GM18951 (cell line): ENCODE data around the gene SPPL2B.

ENCODE experiments used
- POLR2A ChIP-seq: IDR thresholded peaks from 4 replicates; pipeline ENCODE4 v1.6.1; 2011; ENCODE audit warnings: mild to moderate bottlenecking; ENCODE audit not compliant: insufficient read length, insufficient read depth; ENCODE audit errors: extremely low read depth
- in situ Hi-C: fragments of 300-500 bp; cut with MboI; formaldehyde crosslinking; loops from one replicate; pipeline ENCODE4 v1.12.0; 2022; ENCODE audit warnings: low sequenced_read_pairs, mixed read lengths, inconsistent platforms; ENCODE audit not compliant: unreplicated experiment

The SPPL2B gene

DNA sequence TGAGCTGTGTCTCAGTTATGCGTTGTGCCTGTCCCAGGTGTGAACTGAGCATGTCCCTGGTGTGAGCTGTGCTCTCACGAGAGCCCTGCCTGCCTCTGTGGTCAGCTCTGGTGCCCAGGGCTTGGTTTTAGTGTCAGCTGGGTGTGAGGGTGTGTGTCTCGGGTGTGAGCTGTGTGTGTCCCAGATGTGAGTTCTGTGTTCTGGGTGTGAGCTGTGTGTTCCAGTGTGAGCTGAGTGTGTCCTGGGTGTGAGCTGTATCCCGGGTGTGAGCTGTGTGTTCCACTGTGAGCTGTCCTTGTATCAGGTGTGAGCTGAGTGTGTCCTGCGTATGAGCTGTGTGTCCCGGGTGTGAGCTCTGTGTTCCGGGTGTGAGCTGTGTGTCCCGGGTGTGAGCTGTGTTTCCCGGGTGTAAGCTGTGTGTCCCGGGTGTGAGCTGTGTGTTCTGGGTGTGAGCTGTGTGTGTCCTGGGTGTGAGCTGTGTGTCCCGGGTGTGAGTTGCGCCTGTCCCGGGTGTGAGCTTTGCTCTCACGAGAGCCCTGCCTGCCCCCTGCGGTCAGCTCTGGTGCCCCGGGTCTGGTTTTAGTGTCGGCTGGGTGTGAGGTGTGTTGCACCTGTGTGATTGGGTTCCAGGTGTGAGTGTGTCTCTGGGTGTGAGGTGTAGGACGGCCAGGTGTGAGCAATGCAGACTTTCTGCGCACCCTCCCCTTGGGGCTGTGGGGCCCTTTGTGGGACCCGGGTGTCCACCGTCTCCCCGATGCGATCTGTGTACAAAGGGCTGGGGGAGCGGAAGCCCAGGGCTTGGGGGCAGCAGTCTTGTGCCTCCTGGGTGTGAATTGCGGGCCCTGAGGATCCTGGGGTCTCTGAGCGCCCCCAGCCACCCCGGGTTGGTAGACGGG, 39.4 kb upstream of the SPPL2B start:
- no peak for TF ChIP-seq POLR2A
- in situ Hi-C loops = loop anchor here (25.0 kb wide), 1 partner anchor 323 kb away; no protein-coding TSS in a partner anchor

DNA sequence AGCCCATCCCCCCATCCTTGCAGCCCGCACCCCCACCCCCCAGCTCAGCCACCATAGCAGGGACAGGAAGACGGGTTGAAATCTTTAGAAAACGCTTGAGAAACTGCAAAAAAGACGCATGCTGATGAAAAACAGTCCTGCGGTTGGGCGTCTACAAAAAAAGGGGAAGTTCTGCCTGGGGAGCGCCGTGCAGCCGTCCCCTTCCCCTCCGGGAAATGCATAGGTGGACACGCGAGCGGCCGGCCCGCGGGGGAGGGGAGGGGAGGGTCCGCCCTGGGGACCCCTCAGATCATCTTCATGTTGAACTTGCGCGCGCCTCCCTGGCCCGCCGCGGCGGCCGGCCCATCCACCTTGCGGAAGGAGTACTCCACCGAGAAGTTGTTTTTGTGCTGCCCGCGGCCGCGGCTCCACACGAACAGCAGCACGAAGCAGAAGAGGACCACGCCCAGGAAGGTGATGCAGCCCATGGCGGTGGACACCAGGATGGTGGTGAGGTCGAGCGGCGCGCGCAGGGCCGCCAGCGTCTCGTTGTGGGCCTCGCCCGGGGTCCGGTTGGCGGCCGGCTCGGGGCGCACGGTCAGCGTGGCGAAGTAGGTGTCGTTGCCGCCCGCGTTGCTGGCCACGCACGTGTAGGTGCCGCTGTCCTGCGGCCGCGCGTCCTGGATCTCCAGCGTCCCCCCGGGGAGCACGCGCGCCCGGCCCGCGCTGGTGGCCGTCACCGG, 38.6 kb upstream of the SPPL2B start:
- no peak for TF ChIP-seq POLR2A
- in situ Hi-C loops = loop anchor here (25.0 kb wide), 1 partner anchor 322 kb away; no protein-coding TSS in a partner anchor

DNA sequence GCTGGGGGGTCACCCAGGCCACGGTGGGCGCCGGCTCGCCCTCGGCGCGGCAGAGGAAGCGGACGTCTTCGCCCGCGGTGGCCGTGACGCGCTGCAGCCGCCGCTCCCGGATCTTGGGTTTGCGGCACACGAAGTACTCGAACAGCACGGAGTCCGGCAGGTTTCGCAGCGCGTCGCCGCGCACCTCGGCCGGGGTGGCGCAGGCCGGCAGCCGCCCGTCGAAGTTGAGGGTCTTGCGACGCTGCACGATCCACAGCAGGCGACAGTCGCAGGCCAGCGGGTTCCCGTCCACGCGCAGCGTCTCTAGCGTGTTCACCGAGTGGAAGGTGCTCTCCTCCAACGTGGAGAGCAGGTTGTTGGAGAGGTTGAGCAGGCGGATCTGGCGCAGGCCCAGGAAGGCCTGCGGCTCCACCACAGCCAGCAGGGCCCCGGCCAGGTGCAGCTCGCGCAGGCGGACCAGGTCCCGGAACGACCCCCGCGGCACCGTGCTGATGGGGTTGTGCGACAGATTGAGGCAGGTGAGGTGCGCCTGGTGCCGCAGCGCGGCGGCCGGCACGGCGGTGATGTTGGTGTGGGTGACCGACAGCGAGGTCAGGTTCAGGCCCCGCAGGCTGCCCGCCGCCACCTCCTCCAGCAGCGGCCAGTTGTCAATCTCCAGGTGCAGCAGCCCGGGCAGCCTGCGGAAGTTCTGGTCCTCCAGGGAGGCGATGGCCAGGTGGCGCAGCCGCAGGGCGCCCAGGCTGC, 37.9 kb upstream of the SPPL2B start:
- no peak for TF ChIP-seq POLR2A

DNA sequence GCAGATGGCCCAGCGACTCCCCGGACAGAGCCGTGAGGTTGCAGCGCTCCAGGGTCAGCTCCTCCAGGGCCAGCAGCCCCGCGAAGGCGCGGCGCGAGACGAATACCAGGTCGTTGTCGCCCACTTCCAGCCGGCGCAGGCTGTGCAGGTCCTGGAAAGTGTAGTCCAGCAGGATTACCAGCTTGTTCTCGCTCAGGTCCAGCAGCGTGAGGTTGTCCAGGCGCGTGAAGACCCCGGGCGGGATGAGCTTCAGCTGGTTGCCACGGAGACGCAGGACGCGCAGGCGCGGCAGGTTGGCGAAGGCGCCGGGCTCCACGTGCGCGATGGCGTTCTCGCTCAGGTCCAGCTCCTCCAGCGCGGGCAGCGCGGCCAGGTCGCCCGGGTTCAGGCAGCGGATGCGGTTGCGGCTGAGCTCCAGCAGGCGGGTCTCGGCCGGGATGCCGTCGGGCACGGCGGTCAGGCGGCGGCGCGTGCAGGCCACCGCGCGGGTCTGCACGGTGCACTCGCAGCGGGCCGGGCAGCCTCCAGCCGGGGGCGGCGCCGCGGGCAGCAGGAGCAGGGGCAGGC, 37.2 kb upstream of the SPPL2B start:
- TF ChIP-seq POLR2A = no peak
- in situ Hi-C loops = loop anchor here (25.0 kb wide), 1 partner anchor 321 kb away; no protein-coding TSS in a partner anchor

More for the DNA sequence above, 37.9 kb upstream of the SPPL2B start:
- in situ Hi-C loops = loop anchor here (25.0 kb wide), 1 partner anchor 322 kb away; no protein-coding TSS in a partner anchor

DNA sequence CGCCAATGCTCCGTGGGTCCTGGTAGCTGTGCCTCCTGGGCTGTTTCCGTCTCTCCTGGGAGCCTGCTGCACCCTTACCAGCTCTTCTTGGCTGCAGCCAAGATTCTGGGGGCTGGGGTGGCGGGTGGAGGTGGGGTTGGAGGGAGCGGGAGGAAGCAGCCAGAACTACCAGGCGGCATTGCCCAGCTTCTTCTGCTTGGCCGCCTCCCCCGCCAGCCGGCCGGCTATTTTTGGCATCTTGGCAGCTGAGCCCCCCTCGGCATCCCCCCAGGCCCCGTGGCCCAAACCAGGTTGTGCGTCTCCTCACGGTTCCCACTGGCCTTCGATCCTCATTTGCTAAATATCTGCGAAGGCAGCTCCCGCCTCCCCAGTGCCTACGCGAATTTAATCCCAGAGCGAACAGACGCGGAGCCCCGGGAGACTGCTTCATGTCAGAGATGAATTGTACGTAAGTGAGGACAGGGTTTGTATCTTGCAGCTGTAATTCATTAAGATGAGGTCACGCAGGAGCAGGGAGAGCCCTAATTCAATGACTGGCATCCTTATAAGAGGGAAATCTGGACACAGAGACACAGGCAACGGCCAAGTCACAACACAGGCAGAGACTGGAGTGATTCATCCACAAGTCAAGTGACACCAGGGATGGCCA, 33.7 kb upstream of the SPPL2B start:
- in situ Hi-C loops = loop anchor here (25.0 kb wide), 1 partner anchor 317 kb away; no protein-coding TSS in a partner anchor
- no peak for TF ChIP-seq POLR2A

DNA sequence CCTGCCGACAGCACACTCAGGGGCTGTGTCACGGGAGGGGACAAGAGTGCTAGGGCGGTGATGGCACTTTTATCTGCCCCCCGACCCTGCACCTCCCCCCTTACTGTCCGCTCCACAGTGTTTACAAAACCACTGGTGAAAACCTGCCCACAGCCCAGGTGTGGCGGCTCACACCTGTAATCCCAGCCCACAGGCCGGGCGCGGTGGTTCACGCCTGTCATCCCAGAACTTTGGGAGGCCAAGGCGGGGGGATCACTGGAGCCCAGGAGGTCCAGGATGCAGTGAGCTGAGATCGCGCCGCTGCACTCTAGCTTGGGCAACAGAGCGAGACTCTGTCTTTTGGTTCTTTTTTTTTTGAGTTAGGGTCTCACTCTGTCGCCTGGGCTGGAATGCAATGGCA, 32.3 kb upstream of the SPPL2B start:
- in situ Hi-C loops = loop anchor here (25.0 kb wide), 1 partner anchor 316 kb away; no protein-coding TSS in a partner anchor
- no peak for TF ChIP-seq POLR2A

DNA sequence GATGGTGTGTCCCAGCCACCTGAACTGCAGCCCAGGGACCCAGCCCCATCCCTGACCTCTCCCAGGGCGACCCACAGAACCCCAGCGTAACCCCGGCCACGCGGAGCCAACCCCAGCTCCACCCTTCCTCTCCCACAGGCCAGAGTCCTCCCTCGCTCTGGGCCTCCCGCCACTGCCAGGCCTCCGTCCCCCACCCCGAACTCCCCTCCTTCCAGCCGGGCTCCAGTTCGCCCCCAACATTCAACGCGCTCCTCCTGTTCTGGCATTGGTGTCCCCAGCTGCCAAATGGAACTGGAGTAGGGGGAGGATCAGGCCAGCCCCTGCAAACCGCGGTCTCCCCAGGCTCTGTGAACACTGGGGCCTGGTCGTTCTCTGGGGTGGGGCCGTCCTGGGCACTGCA, 28.0 kb upstream of the SPPL2B start:
- in situ Hi-C loops = no loop called here
- no peak for TF ChIP-seq POLR2A

DNA sequence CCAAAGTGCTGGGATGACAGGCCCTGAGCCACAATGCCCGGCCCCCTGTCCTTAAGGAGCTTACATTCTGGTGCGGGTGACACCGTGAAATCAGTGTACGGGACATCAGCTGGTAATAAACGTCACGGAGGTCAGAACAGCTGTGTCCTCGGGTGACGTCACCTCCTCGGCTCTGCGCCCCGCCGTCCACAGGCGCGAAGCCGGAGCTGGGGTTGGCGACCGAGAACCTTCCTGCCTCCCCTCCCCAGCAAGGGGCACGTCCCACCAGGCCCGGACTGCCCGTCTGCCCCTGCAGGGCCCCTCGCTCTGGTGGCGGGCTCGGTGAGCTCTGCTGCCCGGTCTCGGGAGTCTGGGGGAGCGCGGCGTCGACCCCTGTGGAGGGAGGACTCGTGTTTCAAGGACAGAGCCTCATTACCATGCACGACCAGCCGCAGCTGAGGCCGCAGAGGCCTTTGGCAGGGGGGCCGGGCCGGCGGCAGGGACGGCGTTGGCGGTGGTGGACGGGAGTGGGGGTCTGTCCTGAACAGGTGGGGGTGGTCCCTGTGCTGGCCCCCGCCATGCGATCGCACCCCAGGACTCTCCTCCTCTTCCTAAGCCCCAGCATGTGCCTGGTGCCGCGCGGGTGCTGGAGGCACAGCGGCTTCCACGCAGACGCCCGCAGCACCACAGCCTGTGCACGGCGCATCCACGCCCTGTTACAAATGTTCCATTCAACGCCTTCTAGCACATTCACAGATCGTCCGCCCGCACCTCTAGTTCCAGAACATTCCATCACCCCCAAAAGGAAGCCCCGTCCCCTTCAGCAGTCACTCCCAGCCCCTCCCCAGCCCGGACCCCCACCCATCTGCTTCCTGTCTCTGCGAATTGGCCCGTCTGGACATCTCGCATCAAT, 25.9 kb upstream of the SPPL2B start:
- TF ChIP-seq POLR2A = no peak
- in situ Hi-C loops = no loop called here

DNA sequence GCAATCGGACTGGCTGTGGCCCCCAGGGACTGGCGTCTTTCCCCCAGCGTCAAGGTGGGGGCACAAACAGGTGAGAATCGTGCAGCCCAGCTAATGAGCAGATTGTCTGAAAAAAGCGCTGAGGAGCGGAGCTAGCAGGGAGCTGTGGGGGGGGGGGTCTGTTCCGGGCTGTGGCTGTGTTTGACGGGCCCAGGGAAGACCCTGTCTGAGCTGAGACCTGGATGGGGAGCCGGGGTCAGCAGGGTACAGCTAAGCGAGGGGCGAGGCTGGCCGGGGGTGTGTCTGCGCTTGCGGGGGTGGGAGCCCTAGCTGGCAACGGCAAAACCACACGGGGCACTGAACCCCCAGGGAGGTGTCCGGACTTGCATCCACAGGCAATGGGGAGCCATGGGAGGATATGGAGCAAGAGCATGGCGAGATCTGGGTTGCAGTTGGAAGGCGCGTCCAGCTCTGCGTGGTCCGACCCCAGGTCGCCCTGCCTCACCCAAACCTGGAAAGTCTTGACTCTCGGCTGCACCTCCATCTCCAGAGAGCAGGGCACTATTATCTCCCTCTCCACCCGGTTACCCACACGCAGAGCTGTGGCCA, 25.2 kb upstream of the SPPL2B start:
- in situ Hi-C loops = no loop called here
- TF ChIP-seq POLR2A = no peak

DNA sequence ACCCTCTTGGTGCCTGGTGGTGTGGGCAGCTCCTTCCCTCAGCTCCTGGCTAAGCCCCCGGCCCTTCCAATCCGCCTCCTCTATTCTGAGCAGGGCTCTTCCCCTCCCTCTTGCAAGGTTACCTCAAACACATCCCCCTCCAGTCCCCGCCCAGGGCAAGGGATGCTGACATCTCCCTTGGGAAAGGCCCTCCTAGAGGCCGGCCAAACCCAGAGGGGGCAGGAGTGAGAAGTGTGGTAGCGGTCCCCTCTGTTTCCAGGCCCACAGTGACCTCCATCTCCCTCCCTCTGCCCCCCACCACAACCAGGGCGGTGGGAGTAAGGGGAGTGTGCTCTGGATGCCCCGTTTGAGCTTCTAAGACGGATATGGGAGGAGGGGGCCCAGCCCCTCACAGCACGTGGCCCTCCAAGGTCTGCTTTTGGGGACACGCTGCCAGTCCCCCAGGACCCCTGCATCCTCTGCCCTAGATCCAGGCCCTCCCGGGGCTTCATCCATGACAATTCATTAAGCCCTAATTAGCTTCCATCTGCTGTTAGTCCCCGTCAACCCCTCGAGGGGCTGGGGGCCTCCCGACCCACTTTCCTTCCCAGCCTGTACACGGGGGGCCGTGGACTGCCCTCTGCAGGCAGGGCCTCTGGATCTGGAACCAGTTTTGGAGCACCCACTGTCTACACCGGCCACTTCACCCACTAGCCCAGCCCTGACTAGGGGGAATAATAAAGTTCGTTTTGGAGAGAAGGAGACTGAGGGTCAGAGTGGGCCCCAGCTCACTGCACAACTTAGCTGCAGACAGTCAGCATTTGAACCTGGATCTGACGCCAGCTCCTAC, 22.8 kb upstream of the SPPL2B start:
- no peak for TF ChIP-seq POLR2A
- in situ Hi-C loops = no loop called here

DNA sequence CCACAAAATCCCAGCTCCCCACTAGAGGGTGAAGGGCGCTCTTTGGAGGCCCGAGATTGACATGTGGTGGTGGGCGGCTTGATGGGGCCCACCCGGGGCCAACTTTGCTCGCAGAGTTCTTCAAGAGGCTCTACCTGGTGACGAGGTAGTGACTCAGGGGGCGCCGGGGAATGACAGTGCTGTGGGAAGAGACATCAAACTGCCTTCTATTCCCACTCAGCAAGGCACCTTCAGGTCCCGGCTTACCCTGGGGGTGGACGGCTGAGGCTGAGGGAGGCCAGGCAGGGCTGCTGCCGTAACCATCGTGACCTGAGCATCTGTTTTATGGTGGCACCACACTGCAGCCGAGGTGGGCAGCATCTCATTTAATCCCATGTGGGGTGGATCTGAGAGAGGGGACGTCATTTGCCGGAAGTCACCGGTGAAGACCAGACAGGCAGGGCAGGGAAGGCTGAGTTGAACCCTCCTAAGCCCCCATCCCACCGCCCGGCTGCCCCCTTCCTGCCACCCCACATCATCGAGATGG, 22.1 kb upstream of the SPPL2B start:
- in situ Hi-C loops = no loop called here
- TF ChIP-seq POLR2A = no peak
